SKM-1 treated with dmso at 0.1 percent for 144 hours (cell line): ENCODE measurements around the gene EPHB1.

Experiments used
- DNase-seq: peaks from one replicate; lab custom pipeline; 2025; ENCODE audit not compliant: unreplicated experiment; lab: John Stamatoyannopoulos, UW

EPHB1 gene

DNA sequence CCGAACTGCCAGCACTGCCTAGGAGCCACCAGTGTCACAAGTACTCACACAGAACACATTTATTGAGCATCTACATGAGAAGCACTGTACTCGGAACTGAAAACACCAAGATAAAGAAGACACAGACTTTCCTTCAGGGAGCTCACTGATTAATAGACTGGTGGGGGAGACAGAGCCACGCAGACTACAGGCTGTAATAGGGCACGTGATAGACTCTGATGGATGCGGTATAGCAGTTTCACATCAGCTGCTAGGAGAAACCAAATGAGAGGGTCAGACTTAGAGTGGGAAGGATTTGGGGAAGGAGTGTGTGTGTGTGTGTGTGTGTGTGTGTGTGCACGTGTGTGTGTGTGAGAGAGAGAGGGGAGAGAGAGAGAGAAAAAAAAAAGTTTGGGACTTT lies 12.1 kb downstream of the EPHB1 start:
- no peak for DNase-seq

DNA sequence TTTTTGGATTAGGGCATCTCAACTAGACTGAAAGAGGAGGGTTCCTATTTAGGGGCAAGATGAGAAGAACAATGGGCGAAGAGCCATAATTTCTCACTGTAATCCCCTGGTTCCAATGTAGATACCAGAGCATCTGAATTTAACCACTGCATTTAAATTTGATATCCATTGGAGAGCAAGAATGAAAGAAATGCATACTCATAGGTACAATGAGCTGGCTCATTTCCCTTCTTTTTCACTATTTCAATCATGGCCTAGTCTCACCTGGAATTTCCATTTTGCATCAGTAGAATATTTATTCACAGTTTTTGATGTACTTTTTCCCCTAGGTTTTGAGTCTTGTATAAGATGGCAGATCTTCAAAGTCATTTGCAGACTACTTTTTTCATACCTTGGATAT lies 13.8 kb downstream of the EPHB1 start:
- no peak for DNase-seq

DNA sequence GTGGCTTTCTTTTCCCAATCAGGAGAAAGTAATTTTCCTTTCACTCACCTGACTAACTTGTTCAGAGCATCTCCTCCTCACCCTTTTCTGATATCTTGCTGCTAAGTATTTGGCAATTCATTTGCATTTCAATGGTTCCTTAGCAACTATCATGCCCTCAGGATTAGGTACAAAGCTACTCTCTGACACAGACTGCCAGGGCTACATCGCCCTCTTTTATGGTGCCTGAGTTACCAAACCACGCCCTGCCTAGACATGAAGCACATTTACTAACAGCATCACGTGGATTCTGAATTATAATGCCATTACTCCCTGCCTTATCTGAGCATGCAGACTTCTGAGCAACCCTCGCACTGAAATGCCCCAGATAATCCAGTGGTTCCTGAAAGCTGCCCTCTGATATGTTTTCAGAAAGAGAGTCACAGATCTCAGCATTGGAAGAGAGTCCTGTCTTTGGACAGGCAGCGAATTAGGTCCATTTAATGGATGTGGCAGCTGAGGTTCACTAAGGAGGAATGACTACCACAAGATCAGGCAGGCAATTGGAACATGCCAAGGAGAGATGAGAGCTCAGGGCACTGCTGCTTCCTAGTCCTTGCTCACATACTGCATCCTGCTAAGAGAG lies 14.5 kb downstream of the EPHB1 start:
- no peak for DNase-seq

DNA sequence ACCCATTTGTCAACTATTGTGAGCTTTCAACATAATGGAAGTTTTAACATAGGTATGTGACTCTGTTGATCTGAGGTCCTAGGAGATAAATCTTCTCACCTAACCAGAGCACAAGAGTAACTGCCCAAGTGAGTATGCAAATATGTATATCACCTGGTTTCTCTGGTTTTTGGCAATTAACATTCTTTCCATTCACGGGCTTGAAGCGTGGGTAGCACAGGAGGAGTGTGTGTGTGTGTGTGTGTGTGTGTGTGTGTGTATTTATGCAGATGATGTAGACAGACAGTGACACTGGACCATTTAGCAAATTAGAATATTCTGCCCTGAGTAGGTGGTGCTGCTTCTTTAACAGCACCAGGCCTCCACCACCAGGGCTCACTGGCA lies 15.0 kb downstream of the EPHB1 start:
- DNase-seq, result no peak

DNA sequence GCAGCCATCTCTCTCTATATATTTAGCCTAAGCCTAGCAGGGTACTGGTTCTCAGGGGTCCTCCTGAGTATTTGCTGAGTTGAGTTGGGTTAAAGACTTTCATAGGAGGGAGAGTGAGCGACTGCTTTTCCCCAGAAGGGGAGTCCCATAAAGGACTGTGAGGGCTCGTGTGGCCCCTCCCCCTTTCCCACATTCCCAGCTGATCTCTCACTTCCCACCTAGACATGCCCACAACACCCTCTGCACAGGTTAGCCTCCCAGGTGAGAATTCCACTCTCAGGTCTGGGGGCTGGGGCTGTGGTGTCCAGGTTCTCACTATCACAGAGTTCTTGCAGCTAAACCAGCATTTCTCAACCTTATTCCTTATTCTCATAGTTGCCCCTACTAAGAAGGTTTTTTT lies 15.8 kb downstream of the EPHB1 start:
- no peak for DNase-seq

DNA sequence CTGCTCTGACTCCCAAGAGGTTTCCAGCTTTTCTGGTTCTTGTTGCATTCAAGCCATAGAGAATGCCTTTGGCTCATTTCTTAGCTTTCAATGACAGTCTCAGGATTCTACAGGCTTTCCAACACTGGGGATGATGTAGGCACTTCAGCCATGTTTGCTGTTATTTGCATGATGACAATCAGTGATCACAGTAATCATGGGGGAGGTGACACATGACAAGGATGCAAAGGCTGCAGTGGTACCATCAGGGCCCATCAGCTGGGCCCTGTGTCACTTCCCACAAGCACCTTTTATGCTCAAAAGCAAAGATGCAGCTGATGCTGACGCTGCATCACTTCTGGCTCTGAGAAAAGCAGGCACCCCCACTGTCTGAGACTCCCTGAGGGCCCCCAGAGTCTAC lies 18.6 kb downstream of the EPHB1 start:
- no peak for DNase-seq

DNA sequence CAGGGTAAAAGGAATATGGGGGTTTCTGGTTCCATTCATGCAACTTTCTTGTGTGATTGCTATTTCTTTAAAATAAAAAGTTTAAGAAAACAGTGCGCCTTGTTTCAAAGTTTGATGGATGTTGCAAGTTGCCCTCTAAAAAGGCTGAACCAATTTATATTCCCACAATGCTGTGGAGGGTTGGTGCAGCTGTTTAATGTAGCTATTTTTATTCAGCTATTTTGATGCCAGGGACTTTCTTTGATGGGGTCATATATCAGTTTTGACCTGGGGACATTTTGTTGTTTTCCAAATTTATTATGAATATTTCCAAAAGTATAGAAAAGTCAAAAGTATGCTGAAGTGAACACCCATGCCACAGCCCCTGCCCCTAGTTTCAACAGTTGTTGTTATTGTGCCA lies 20.5 kb downstream of the EPHB1 start:
- no peak for DNase-seq

DNA sequence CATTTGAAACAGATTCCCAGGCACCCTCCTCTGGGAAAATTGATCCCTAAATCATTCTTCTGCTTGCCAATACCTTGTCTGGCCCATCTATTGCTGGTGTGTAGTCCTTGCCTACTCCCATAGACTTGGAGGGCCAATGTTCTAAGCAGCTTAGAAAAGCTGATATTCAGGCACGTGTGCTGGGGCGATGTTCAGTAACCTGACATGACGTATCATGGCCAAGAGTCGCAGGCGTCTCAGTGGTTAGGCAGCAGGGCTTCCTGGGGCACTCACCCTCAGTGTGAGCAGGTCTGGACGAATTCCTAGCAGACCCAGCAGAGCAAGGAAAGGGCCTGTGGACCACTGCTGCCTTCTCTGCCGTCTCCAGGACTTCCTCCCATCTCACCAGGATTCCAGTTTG lies 21.6 kb downstream of the EPHB1 start:
- DNase-seq, result no peak

DNA sequence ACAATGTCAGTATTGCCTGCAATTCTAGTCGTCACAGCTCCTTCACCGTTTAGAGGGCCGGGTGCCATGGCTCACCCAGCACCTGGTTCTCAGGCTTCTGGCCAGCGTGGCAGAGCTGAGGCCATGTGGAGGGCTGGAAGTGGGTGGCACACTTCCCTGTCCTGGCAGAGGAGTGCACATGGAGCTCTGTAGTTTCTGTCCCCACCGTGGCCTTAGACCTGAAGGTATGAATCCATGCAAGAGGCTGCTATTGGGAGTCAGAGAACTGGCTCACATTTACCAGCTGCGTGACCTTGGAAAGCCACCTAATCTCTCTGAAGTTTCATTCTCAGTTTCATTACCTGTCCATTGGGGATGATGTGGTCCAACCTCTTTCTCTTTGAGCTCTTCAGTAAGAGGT lies 22.2 kb downstream of the EPHB1 start:
- no peak for DNase-seq

DNA sequence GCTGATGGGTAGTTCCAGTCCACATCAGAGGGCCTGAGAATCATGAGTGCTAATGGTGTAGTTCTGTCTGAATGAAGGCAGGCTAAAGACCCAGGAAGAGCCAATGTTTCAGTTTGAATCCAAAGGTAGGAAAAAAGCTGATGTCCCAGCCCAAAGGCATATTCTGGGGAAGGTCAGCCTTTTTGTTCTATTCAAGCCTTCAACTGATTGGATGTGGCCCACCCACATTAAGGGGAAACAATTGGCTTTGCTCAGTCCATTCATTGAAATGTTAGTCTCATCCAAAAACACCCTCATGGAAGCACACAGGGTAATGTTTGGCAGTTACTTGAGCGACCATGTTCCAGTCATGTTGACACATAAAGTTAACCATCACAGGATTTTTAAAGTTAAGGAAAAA lies 25.9 kb downstream of the EPHB1 start:
- no peak for DNase-seq

DNA sequence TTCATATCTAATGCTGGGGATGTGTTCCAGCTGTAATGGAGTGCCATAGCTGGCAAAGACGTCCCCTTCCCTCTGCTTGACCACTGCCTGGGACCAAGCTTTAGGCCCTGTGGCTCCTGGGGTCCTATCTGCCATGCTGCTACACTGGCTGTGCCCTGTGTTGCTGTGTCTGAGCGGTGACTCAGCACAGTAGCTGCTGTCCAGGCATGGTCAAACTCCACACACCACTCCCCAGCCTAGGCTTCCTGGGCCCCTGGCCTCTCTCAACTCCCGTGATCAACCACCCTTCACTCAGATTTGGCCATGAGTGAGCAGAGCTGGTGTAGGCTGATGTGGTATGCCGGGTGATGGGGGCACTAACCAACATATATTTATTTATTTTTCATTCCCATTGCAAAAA lies 27.0 kb downstream of the EPHB1 start:
- no peak for DNase-seq

DNA sequence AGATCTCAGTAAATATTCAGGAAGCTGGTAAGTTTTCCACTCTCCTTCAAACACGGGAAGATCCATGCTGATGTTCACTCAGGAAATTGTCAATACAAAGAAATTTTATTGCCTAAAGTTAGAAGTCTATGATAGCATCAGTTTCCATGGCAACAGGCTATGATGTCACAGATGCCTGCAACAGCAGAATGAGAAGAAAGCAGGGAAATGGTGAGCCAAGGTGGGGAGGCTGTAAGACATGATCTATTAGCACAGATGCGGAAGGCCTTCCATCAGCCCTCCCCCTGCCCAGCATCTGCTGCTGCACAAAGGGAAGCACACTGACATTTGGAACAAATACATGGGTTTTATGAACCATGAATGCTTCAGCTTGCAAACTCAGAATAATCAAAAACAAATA lies 28.6 kb downstream of the EPHB1 start:
- no peak for DNase-seq

DNA sequence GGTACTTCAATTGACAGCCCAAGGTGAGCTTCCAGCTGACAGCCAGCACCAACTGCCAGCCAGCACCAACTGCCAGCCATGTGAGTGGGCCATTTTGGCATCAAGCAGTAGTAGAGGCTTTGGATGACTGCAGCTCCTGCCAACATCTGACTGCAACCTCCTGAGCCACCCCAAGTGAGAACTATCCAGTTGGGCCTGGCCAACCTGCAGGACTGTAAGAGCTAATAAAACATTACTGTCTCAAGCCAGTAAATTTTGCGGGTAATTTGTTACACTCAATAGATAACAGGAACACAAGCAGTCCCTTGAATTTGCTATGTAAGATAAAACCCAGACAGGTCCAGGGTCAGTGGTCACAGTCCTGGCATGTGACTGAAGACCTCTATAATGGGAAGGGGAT lies 29.7 kb downstream of the EPHB1 start:
- no peak for DNase-seq

DNA sequence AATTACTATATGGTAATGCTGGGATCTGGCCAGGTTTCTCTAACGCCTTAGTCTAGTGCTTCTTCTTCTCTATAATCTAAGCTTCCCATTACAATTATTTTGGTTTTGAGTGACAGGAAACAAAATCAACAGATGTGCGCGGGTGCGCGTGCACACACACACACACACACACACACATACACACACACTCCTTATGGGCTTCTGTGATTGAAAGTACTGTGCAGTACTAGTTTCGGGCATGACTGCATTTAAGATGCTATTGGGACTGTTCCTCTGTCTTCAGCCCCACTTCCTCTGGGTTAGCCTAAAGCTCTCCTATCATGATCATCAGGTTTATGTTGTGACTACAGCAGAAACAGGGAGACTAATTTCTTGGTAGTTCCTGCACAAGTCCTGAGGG lies 32.2 kb downstream of the EPHB1 start:
- DNase-seq, result no peak

DNA sequence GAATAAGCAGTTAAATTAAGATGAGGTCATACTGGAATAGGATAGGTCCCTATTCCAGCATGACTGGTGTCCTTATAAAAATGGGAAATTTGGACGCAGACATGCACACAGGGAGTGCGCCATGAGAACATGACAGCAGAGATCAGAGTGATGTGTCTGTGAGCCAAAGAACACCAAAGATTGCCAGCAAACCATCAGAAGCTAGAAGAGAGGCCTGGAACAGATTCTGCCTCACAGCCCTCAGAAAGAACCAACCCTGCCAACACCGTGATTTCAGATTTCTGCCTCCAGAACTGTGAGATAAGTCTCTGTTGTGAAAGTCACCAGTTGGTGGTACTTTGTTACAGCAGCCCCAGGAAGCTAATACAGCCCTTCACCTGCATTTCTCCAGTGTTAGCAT lies 34.7 kb downstream of the EPHB1 start:
- no peak for DNase-seq

DNA sequence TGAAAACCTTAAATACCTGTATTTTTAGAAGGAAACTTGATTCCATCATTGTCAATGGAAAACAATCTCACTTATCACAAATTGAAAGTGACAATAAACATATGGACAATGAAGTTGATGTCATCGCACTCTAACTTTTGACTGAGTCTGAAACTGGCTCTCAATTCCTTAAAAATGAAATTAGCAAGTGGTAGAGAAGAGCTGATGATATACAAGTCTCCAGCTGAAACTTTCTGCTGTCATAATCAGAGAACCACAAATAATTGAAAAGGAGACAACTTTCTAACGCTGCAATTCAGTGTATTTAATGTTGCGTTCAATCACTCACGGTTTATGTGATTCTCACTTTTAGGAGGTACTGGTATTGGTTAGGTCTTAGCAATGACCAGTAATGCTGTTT lies 37.5 kb downstream of the EPHB1 start:
- DNase-seq, result no peak

DNA sequence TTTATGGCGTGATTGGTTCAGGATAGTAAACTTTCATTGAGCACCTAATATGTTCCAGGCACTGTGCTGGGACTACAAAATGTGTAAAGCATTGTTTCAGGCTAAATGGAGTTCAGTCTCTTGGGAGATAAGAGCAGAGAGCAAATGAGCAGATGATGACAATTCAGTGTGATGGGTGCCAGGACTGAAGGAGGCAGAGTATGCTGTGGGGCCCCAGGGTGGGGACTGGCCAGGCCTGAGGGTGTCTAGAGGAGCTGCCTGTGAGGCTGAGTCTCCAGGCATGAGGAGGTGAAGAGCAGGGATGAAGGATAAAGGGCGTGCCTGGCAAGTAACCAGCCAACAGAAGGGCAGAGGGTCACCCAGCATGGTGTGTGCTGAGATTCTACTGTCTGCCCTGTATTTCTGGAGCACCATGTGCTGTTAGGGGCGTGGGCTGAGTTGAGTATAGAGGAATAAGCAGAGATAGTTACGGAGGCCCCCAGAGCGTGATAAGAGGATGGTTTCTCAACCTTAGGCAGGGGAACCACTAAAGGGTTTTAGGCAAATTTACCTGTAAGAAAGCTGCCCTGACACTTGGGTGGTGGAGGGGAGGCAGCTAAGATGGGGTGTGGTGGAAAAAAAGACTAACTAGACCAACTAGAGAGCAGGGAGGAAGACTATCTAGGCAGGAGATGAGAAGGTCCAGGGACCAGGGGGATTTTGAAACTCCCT lies 38.5 kb downstream of the EPHB1 start:
- DNase-seq, result no peak

DNA sequence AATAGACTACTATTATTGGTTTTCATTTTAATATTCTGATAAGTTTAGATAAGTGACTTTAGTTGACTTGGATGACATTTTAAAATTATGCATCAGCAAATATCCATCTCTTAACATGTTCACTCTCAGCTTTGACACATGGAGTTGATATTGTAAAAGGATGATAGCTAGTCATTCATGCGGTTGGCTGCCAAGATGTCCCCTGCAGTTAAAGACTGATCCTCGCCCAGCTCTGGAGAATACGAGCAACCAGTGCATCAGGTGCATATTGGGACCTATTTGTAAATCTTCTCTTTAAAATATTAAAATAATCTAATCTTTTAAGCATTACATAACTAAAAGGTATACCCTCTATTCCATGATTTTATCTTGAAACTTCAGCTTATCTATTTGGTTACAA lies 41.9 kb downstream of the EPHB1 start:
- no peak for DNase-seq

DNA sequence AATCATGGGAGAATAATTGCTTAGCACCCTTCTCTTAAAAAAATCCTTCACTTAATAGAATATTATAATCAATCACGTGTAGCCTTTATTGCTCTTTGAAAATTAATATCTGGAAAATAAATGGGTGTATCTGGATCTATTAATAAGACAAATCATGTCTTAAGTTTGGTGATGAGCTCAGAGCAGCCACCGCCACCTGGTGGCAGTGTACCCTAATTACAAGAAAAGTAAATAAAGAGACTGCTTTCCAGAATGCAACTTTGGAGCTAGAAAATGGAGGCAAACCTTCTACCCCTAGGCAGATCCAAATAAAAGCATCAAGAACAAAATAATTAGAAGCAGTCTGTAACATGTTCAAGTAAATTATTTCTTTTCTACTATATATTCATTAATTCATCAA lies 43.5 kb downstream of the EPHB1 start:
- DNase-seq, result no peak

DNA sequence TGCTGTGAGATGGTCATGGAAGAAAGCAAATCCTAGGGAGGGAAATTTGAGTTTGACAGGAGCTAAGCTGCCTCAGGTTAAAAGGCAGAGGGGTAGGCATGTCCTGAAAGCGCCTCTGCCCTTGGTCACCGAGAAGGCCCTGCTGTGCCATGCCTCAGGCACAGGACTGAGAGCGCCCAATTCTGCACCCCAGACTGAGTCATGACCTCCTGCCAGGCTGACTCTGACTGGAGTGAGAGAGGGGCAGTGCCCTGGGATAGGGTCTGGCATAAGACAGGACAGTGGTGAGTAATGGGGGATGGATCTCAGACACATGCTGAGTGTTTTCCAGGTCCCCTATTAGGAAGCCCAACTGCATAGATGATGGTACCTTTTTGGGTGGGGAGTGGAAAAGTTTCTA lies 44.4 kb downstream of the EPHB1 start:
- no peak for DNase-seq

DNA sequence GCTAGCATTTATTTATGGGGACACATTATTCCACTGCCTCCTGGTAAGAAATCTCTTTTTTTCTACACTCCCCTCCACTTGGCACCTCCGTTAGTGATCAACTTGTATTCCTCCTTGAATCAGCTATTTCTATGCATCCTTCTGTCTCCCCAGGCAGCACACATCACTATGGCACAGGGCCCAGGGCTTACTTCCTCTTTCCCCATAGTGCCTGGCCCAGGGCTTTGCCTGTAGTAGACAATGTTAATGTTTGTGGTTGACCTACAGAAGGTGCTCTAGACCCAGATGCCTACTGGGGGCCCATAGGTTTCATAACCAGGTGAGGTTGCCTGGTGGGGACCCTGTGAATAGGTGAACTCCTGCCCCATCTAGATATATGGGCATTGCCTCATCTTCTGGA lies 44.9 kb downstream of the EPHB1 start:
- DNase-seq, result peak; percentile 39

DNA sequence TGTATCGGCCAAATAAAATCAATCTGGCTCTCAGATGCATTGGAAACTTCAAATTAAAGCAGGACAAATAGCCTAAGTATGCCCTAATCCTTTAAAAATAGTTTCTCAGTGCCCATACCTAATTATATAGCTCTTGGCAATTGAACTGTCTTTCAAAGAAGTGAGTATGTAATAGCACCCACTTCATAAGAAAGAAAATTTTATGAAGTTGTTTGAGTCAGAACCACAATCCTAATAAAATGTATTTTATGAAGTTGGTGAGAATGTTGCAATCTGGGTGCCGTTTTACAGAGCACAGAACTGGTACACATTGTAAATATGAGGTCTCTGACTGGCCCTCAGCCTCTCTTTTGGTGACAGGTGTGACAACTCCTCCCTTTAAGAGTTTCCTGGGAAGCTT lies 45.4 kb downstream of the EPHB1 start:
- no peak for DNase-seq

DNA sequence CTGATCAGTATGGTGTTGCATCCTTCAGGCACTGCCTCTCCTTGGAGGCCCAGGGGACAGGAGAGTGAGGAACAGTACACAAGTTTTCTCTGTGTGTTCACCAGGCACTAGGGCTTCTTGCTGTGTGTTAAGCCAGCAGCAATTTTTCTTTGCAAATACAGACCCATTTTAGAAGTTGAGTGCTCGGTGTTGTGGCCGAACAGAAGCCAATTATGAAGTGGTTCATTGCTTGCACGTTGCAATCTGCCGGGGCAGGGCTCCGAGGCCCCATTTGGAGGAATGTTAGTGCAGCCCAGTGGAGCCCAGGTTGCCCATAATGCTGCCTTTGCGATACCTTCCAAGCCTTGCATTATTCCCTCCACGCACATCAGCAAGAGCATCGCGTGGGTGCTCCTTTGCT lies 51.0 kb downstream of the EPHB1 start:
- no peak for DNase-seq
